PFSK-1 (cell line): Measurements from ENCODE around the gene FAM210A.

Source experiments
- POLR2AphosphoS5 ChIP-seq: IDR thresholded peaks from 2 replicates; pipeline ENCODE4 v1.6.1; 2012; ENCODE audit warnings: low read depth, mild to moderate bottlenecking, control low read depth, low read length, moderate library complexity
- REST ChIP-seq, 2 experiments: IDR thresholded peaks; 2 replicates each; pipeline versions ENCODE4 v1.6.1 to v1.8.0; 2011 to 2012; ENCODE audit warnings: low read depth in 2 of 2, low read length in 2 of 2, control low read depth in 1 of 2, inconsistent platforms in 1 of 2, mild to moderate bottlenecking in 1 of 2, moderate library complexity in 1 of 2; ENCODE audit not compliant: insufficient read depth in 1 of 2
- SIN3A ChIP-seq: IDR thresholded peaks from 2 replicates; pipeline ENCODE4 v1.6.1; 2012; ENCODE audit warnings: mild to moderate bottlenecking, low read length, moderate library complexity, borderline replicate concordance; ENCODE audit not compliant: insufficient read depth

GRCh38 chr18:13640266-13640860, 86.0 kb downstream of the FAM210A start:
- TF ChIP-seq POLR2AphosphoS5 (no peak), SIN3A (no peak), REST (IDR thresholded peaks at IDR 0.05; ENCODE audit: insufficient read depth in 1 of 2, low read depth in 2 of 2, low read length in 2 of 2) (no peak)
